SK-N-DZ (cell line): ENCODE results near the gene CKAP5.

Source experiments
- DNase-seq: peaks from one replicate; pipeline ENCODE4 v3.0.0-alpha.2; 2015; ENCODE audit warnings: low spot score
- small RNA-seq, 2 experiments: library from RNA; depleted of rRNA; stranded (forward); fragments of <200 nt; gene quantifications; one replicate each; pipeline ENCODE3, GENCODE V24; 2014

CKAP5 gene

GRCh38 chr11:46700241-46701077, 145.6 kb downstream of the CKAP5 start, which contains the start of the genes ARHGAP1 and ZNF408:
ARHGAP1 (minus strand) TSS chr11:46700619; CDS start chr11:46696107, 4,512 bp downstream.
ZNF408 (plus strand) TSS chr11:46701031; CDS start chr11:46701048, 17 bp downstream.
- DNase-seq, result peak; percentile 99

GRCh38 chr11:46698597-46698996, 147.5 kb downstream of the CKAP5 start:
- DNase-seq, result no peak

GRCh38 chr11:46697723-46698122, 148.4 kb downstream of the CKAP5 start:
- no peak for DNase-seq

- DNase-seq, result no peak
These were observed 148.8 kb downstream of the CKAP5 start for GRCh38 chr11:46697303-46697702.

GRCh38 chr11:46696212-46696558, 149.9 kb downstream of the CKAP5 start:
- DNase-seq, result no peak

- DNase-seq, result no peak
These were observed 150.5 kb downstream of the CKAP5 start for GRCh38 chr11:46695345-46696211.

- DNase-seq, result no peak
These were observed 151.5 kb downstream of the CKAP5 start for GRCh38 chr11:46694607-46695006.

GRCh38 chr11:46694072-46694471, 152.0 kb downstream of the CKAP5 start:
- DNase-seq, result no peak

GRCh38 chr11:46693597-46694012, 152.5 kb downstream of the CKAP5 start:
- DNase-seq, result no peak

Small RNA genes lying within 50 kb of the gene (small RNA-seq; reads per million reads assigned to genes)
- gene MIR5582 (0 to 0.04 reads per million in 2 experiments), gene RF00573 (0 to 0.03 reads per million in 2 experiments), gene SNORD67 (9.1 to 22.9 reads per million in 2 experiments)
